Tibial nerve (tissue), 4 donors: ENCODE measurements around the gene SETD2. TPM values are rescaled to one million over a fixed set of nuclear protein-coding genes. Genes with fewer than 3 reads are reported as not detected.

Source experiments
- DNase-seq, 2 donors: peaks; one replicate each; pipeline ENCODE4 v3.0.0-alpha.2; 2019; ENCODE audit warnings: low spot score in 2 of 2
- H3K27ac ChIP-seq, 4 donors: fragments of 200-600 bp; sonication (generic) in 3 of 4; one replicate each; pipeline ENCODE4 v1.5.1; 2017 to 2019; ENCODE audit warnings: mild to moderate bottlenecking in 1 of 4
- H3K27me3 ChIP-seq, 2 donors: fragments of 200-600 bp; sonication (generic) in 1 of 2; one replicate each; pipeline versions ENCODE4 v1.5.1 to v1.6.0; 2017 to 2019
- H3K36me3 ChIP-seq, 3 donors: fragments of 200-600 bp; sonication (generic); one replicate each; pipeline ENCODE4 v1.5.1; 2018 to 2019
- H3K4me1 ChIP-seq, 4 donors: fragments of 200-600 bp; sonication (generic) in 3 of 4; one replicate each; pipeline ENCODE4 v1.5.1; 2017 to 2019
- H3K4me3 ChIP-seq, 4 donors: fragments of 200-600 bp; sonication (generic) in 3 of 4; one replicate each; pipeline ENCODE4 v1.5.1; 2017 to 2019; ENCODE audit warnings: mild to moderate bottlenecking in 1 of 4, moderate library complexity in 1 of 4
- H3K9me3 ChIP-seq, 4 donors: fragments of 200-600 bp; sonication (generic) in 3 of 4; one replicate each; pipeline ENCODE4 v1.5.1; 2017 to 2019
- EP300 ChIP-seq, 2 donors: sonication (generic); formaldehyde crosslinking; IDR thresholded peaks; one replicate each; pipeline ENCODE4 v1.6.1; 2017; ENCODE audit warnings: antibody characterized with exemption in 2 of 2, mild to moderate bottlenecking in 1 of 2
- POLR2A ChIP-seq, 2 donors: fragments of 450-650 bp; IDR thresholded peaks; one replicate each; pipeline ENCODE4 v1.6.1; 2017; ENCODE audit warnings: antibody characterized with exemption in 2 of 2, mild to moderate bottlenecking in 2 of 2, moderate library complexity in 2 of 2
- WGBS, 2 donors: methylation state at CpG; one replicate each; pipeline ENCODE4 v1.1.5; 2018; 5-methylcytosine and 5-hydroxymethylcytosine counted together
- total RNA-seq, 4 donors: library from RNA; depleted of rRNA; stranded (reverse); fragments of >200 nt; gene quantifications; one replicate each; pipeline ENCODE4 v1.1.0, GENCODE V29; 2016
- TF ChIP-seq, protein P1 (sequence below), 5 experiments: fragments of 200-600 bp in 3 of 5; fragments of 450-650 bp in 2 of 5; sonication (generic) in 3 of 5; IDR thresholded peaks; one replicate each; pipeline ENCODE4 v1.5.1; 2016 to 2019; ENCODE audit warnings: antibody characterized with exemption in 5 of 5, mild to moderate bottlenecking in 3 of 5, moderate library complexity in 2 of 5

Gene SETD2
- total RNA-seq, 4 donors from 2014 or later = 55.5 to 69.6 (median 64.7) TPM

DNA sequence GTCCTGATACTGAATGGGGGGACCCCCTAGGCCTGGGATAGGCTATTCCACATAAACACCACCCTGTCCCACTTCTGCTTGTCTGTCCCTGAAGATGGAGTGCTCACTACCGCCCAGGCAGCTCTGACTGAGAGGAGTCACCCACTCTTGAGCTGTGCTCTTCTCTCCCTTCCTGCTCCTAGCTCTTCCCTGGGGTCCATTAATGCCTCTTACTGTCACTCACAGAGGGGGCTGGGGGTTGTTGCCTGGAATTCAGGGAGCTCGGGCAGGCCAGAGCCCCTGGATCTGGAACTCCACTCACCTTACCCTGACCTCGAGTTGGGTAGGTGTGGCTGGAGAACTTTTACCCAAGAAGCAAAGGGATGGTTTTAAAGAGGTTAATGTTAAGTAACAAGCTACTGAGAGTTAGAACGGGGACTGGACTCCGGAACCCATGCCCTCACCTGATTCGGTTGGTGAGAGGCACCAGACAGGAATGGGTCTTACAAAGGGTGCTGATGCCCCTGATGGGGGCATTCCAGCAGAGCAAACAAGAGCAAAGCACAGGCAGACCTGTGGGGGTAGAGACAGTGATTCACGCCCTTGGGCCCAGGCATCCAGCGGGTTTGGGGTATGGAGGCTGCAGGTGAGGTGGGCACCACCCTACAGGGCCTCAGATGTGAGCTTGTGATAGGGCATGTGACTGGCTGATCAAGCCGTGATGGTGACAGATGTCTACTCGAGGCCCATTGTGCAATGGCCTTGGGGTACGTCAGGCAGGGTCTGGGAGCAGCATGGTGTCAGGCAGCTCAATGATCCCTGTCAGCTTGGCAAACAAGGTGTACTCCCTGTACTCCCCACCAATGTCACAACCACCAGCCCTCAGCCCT lies 179.1 kb downstream of the SETD2 start:
- Histone ChIP-seq H3K4me1 (peaks cover 0 to 55% (median 14%) of the 10 kb centered on the region in 4 donors), H3K27ac (no peak overlapping the region), H3K4me3 (no peak overlapping the region), H3K36me3 (peaks cover 0 to 18% (median 0%) of the 10 kb centered on the region in 3 donors), H3K9me3 (no peaks in the 10 kb centered on the region), H3K27me3 (no peaks in the 10 kb centered on the region)
- no peak for DNase-seq
- no peak for TF ChIP-seq EP300 (IDR thresholded peaks at IDR 0.05)
- no peak for TF ChIP-seq POLR2A (IDR thresholded peaks at IDR 0.05)
- TF ChIP-seq, protein P1, sequence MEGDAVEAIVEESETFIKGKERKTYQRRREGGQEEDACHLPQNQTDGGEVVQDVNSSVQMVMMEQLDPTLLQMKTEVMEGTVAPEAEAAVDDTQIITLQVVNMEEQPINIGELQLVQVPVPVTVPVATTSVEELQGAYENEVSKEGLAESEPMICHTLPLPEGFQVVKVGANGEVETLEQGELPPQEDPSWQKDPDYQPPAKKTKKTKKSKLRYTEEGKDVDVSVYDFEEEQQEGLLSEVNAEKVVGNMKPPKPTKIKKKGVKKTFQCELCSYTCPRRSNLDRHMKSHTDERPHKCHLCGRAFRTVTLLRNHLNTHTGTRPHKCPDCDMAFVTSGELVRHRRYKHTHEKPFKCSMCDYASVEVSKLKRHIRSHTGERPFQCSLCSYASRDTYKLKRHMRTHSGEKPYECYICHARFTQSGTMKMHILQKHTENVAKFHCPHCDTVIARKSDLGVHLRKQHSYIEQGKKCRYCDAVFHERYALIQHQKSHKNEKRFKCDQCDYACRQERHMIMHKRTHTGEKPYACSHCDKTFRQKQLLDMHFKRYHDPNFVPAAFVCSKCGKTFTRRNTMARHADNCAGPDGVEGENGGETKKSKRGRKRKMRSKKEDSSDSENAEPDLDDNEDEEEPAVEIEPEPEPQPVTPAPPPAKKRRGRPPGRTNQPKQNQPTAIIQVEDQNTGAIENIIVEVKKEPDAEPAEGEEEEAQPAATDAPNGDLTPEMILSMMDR (IDR thresholded peaks at IDR 0.05) = no peak
- 85 to 87% methylated on average over 10 to 11 of the region's 11 CpGs for WGBS, 2 donors

DNA sequence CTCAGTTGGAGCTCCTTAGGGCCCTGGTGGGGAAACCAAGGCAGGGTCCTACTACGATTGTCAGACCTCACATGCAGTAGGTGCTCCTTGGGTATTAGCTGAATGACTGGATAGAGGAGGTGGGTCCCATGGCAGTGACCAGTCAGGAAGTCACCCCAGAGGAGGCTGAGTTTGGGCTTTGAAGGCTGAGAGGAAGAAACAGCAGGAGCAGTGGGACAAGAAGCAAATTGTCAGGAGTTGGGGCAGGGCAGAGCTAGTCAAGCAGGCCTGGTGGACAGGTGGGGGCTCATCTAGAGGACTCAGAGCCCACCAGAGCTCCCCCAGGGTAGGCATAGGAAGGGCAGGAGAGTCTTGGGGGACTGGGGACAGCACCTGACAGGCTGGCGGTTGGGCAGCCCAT lies 181.4 kb downstream of the SETD2 start:
- DNase-seq = no peak
- Histone ChIP-seq H3K4me3 (no peak overlapping the region), H3K36me3 (no peaks in the 10 kb centered on the region), H3K4me1 (peaks cover 0 to 56% (median 21%) of the 10 kb centered on the region in 4 donors), H3K9me3 (no peaks in the 10 kb centered on the region), H3K27me3 (no peaks in the 10 kb centered on the region), H3K27ac (peak overlapping the region in 1 of 4 donors; percentile 40)
- 82% methylated on average over 2 of the region's 2 CpGs for WGBS, 2 donors
- TF ChIP-seq, protein P1 (IDR thresholded peaks at IDR 0.05) = no peak
- no peak for TF ChIP-seq EP300 (IDR thresholded peaks at IDR 0.05)
- TF ChIP-seq POLR2A (IDR thresholded peaks at IDR 0.05) = no peak

DNA sequence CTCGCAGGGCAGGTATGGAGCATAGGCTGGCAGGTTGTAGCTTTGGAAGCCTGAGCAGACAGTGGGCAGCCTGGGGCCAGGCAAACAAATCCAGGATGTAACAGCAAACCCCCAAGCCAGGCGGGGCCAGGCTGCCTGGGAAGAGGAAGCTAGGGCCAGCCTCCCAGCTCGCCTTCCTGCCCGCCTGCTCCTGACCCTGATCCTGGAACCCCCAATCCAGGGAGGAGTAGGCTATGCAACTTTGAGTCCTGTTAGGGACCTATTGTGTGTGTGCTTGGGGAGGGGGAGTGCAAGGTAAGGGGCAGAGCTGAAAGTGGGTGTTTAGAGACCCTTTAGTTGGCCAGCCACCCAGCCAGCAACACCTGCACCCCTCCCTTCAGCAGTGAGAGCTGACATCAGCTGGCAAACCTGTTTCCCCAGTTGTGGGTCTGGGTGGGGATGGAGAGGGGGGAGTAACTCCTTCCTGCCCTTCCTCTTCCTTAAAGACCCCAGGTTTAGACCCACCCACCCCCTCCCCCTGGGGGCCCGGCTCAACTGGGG lies 181.9 kb downstream of the SETD2 start:
- 46 to 60% methylated on average over 4 to 5 of the region's 5 CpGs for WGBS, 2 donors
- TF ChIP-seq, protein P1 (IDR thresholded peaks at IDR 0.05) = no peak
- TF ChIP-seq EP300 (IDR thresholded peaks at IDR 0.05) (no peak), POLR2A (IDR thresholded peaks at IDR 0.05) (no peak)
- H3K27ac ChIP-seq = peak overlapping the region in 3 of 4 donors; percentile 11 to 40 (median 23)
- H3K4me1 ChIP-seq = peaks cover 0 to 56% (median 18%) of the 10 kb centered on the region in 4 donors
- no peaks in the 10 kb centered on the region for H3K27me3 ChIP-seq
- H3K9me3 ChIP-seq = no peaks in the 10 kb centered on the region
- H3K4me3 ChIP-seq = peak overlapping the region in 1 of 4 donors; percentile 2
- no peak for DNase-seq
- no peaks in the 10 kb centered on the region for H3K36me3 ChIP-seq

DNA sequence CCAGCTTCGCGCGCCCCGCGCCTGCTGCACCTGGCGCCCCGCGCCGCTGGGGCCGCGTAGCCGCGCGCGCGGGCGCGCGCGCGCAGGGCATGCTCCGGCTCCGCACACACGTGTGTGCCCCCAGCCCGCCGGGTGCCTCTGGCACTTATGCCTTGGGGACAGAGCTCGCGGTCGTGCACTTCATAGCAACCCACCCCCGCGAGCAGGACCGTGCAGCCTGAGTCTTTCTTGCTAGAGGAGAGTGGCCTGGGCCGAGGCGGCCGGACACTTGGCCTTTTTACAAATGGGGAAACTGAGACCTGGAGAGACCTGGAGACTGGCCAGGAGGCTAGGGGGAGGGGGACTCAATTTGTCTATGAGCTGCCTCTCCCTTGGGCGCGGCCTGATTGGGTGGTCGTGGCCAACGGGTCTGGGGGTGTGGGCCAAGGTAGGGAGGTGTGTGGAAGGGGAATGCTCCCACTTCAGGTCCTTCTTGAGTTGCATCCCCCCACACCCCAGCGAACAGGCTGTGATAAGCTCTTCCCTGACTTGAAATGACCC lies 183.9 kb downstream of the SETD2 start:
- peak overlapping the region; percentile 48 to 79 (median 60) for H3K4me3 ChIP-seq
- peaks cover 0 to 54% (median 24%) of the 10 kb centered on the region in 4 donors for H3K4me1 ChIP-seq
- H3K27me3 ChIP-seq = no peaks in the 10 kb centered on the region
- no peaks in the 10 kb centered on the region for H3K9me3 ChIP-seq
- no peaks in the 10 kb centered on the region for H3K36me3 ChIP-seq
- 6 to 15% methylated on average over 15 to 35 of the region's 40 CpGs for WGBS, 2 donors
- no peak for DNase-seq
- TF ChIP-seq EP300 (IDR thresholded peaks at IDR 0.05) (no peak), POLR2A (IDR thresholded peaks at IDR 0.05) (no peak)
- TF ChIP-seq, protein P1 (IDR thresholded peaks at IDR 0.05) = no peak
- peak overlapping the region in 3 of 4 donors; percentile 75 to 95 (median 88) for H3K27ac ChIP-seq
